Gastrocnemius medialis (tissue), 4 donors: ENCODE results near the gene KAZN. TPM values are rescaled to one million over a fixed set of nuclear protein-coding genes. Genes with fewer than 3 reads are reported as not detected.
A peak's percentile ranks its signal among the peaks of the same experiment; 100 is the strongest.

ENCODE experiments used
- ATAC-seq, 2 donors: fragments of 150-250 bp; one replicate each; pipeline ENCODE4 v1.9.1; 2016
- DNase-seq, 2 donors: peaks; one replicate each; pipeline ENCODE4 v3.0.0-alpha.2; 2019
- H3K27ac ChIP-seq, 4 donors: fragments of 200-600 bp; sonication (generic); 1 replicate in 1 of 4; 2 replicates in 3 of 4; pipeline ENCODE4 v1.5.1; 2016 to 2018; ENCODE audit warnings: mild to moderate bottlenecking in 2 of 4, moderate library complexity in 1 of 4
- H3K27me3 ChIP-seq, 3 donors: fragments of 200-600 bp; sonication (generic) in 2 of 3; 1 replicate in 1 of 3; 2 replicates in 2 of 3; pipeline versions ENCODE4 v1.5.1 to v1.6.0; 2016 to 2019; ENCODE audit warnings: mild to moderate bottlenecking in 1 of 3, moderate library complexity in 1 of 3
- H3K36me3 ChIP-seq, 2 donors: fragments of 200-600 bp; sonication (generic) in 1 of 2; one replicate each; pipeline ENCODE4 v1.5.1; 2017 to 2018
- H3K4me1 ChIP-seq, 2 donors: fragments of 200-600 bp; sonication (generic) in 1 of 2; one replicate each; pipeline ENCODE4 v1.5.1; 2016 to 2017; ENCODE audit warnings: mild to moderate bottlenecking in 2 of 2
- H3K4me3 ChIP-seq, 4 donors: fragments of 200-600 bp; sonication (generic) in 3 of 4; 1 replicate in 1 of 4; 2 replicates in 3 of 4; pipeline ENCODE4 v1.5.1; 2016 to 2019; ENCODE audit warnings: mild to moderate bottlenecking in 2 of 4
- H3K9me3 ChIP-seq, 3 donors: fragments of 200-600 bp; sonication (generic) in 2 of 3; 1 replicate in 1 of 3; 2 replicates in 2 of 3; pipeline ENCODE4 v1.5.1; 2016 to 2019
- POLR2A ChIP-seq, 2 donors: fragments of 450-650 bp; IDR thresholded peaks; one replicate each; pipeline ENCODE4 v1.6.1; 2017; ENCODE audit warnings: antibody characterized with exemption in 2 of 2, mild to moderate bottlenecking in 2 of 2, moderate library complexity in 2 of 2
- in situ Hi-C, 4 donors: fragments of 200-750 bp; cut with MboI; loops; one replicate each; pipeline versions ENCODE4 v1.15.0 to v1.8.0; 2017; ENCODE audit warnings: low sequenced_read_pairs in 4 of 4
- intact Hi-C: fragments of 100-400 bp; cut with DNase I; formaldehyde crosslinking; loops from one replicate; pipeline ENCODE4 v1.15.1; 2023; ENCODE audit warnings: low total_unique reads
- total RNA-seq, 4 donors: library from RNA; depleted of rRNA; stranded (reverse); fragments of >200 nt; gene quantifications; one replicate each; pipeline versions ENCODE4 v1.1.0 to v1.2.3, GENCODE V29; 2016
- TF ChIP-seq, protein P1 (sequence below), 5 experiments: fragments of 450-650 bp in 3 of 5; fragments of 200-600 bp in 2 of 5; sonication (generic) in 2 of 5; IDR thresholded peaks in 4 of 5; conservative IDR thresholded peaks in 1 of 5; 1 replicate in 4 of 5; 2 replicates in 1 of 5; pipeline ENCODE4 v1.5.1; 2016 to 2019; ENCODE audit warnings: antibody characterized with exemption in 5 of 5, mild to moderate bottlenecking in 3 of 5, moderate library complexity in 3 of 5

The KAZN gene
- total RNA-seq, 4 donors from 2014 or later = 0.05 to 2.2 (median 1.00) TPM

DNA sequence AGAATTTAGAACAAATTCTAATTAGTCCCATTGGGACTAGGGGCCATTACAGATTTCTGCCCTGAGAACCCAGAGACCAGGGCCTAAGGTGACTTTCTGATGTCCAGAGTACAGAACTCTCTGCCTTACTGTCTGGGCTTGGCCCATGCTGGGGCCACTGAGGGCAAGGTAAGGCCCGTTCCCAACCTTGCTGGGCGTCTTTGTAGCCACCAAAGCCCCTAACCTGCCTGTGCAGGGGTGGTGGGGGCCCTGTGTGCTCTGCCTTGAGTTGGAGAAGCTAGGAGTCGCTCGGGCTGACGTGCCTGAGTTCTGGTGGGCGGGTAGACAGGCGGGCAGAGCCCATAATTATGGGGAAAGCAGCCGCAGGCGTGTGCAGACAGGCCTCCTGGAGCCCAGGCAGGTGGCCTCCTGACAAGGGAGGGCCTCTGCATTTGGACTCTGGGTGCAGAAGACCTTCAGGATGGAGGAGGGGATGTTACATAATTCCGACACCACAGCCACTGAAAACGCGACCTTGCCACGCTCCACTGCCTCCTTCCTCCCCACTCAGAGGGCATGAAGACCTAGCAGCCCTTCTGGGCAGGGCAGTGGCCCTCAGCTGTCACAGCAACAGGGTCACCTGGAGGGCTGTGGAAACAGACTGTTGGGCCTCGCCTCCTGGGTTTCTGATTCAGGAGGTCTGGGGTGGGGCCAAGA, 315.1 kb downstream of the KAZN start:
- Histone ChIP-seq H3K4me1 (no peaks in the 10 kb centered on the region), H3K4me3 (no peak overlapping the region), H3K27me3 (no peaks in the 10 kb centered on the region), H3K27ac (no peak overlapping the region), H3K36me3 (no peaks in the 10 kb centered on the region), H3K9me3 (no peaks in the 10 kb centered on the region)
- intact Hi-C loops = no loop called here
- TF ChIP-seq, protein P1, sequence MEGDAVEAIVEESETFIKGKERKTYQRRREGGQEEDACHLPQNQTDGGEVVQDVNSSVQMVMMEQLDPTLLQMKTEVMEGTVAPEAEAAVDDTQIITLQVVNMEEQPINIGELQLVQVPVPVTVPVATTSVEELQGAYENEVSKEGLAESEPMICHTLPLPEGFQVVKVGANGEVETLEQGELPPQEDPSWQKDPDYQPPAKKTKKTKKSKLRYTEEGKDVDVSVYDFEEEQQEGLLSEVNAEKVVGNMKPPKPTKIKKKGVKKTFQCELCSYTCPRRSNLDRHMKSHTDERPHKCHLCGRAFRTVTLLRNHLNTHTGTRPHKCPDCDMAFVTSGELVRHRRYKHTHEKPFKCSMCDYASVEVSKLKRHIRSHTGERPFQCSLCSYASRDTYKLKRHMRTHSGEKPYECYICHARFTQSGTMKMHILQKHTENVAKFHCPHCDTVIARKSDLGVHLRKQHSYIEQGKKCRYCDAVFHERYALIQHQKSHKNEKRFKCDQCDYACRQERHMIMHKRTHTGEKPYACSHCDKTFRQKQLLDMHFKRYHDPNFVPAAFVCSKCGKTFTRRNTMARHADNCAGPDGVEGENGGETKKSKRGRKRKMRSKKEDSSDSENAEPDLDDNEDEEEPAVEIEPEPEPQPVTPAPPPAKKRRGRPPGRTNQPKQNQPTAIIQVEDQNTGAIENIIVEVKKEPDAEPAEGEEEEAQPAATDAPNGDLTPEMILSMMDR (IDR thresholded peaks at IDR 0.05 in 4 of 5, conservative IDR thresholded peaks at IDR 0.05 in 1 of 5) = no peak
- TF ChIP-seq POLR2A (IDR thresholded peaks at IDR 0.05) = no peak
- in situ Hi-C loops = loop anchor here in 1 of 4 donors (10.0 kb wide), 1 partner anchor 111 kb away; no protein-coding TSS in a partner anchor
- DNase-seq (no peak), ATAC-seq (no peak)

DNA sequence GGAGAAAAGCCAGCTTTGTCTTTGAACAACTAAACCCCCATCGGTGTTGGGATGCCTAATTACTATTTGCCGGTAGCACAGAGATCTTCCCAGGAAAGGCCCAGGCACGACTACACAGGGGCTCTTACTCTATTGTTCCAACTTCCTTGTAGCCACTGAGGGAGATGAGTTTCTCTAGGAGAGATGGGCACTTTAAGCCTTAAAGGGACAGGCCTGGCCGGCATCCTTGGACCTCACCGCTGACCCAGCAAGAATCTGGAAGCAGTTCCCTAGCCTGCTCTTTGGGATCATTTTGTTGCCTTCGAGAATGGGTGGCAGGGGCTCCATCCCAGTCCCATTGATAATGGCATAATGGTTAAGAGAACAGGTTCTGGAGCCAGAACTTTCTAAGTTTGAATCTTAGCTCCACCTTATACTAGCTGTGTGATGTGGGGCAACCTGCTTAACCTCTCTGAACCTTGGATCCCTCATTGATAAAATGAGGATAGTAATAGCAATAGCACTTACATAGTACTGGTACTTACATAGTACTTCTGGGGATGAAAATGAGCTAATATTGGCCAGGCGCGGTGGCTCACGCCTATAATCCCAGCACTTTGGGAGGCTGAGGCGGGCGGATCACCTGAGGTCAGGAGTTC, 316.0 kb downstream of the KAZN start:
- Histone ChIP-seq H3K4me3 (no peak overlapping the region), H3K27me3 (no peaks in the 10 kb centered on the region), H3K36me3 (no peaks in the 10 kb centered on the region), H3K9me3 (no peaks in the 10 kb centered on the region), H3K27ac (no peak overlapping the region), H3K4me1 (no peaks in the 10 kb centered on the region)
- in situ Hi-C loops = loop anchor here in 1 of 4 donors (10.0 kb wide), 1 partner anchor 110 kb away; no protein-coding TSS in a partner anchor
- no peak for DNase-seq
- TF ChIP-seq, protein P1 (IDR thresholded peaks at IDR 0.05 in 4 of 5, conservative IDR thresholded peaks at IDR 0.05 in 1 of 5) = no peak
- TF ChIP-seq POLR2A (IDR thresholded peaks at IDR 0.05) = no peak
- ATAC-seq = no peak
- intact Hi-C loops = no loop called here

DNA sequence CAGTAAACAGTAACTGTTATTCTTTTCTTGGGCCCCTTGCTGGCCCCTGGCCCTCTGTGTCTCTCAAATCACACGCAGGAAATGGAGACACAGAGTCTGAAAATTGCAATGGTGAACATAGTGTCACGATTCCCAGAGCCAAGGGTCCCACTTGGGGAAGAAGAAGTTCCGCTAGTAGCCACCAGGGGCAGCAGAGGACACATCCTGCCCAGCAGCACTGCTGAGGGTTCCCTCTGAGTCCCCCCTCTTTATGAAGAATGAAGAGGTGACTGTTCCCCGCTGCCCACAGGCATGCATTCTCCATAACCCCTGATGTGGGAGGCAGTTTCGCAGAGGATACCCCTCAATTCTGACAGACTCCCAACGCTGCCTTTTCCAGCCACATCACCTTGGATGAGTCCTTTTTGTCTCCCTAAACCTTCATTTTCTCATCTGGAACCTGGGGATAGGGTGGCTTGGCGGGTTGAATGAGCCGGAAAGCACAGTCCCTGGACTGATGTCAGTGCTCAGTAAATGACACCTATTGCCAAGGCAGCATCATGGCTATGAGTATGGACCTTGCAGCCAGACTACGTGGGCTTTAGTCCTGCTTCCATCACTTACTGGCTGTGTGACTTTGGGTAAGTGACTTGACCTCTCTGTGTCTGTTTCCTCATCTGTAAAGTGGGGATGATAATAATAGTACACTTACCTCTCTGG, 317.0 kb downstream of the KAZN start:
- no peaks in the 10 kb centered on the region for H3K27me3 ChIP-seq
- no peaks in the 10 kb centered on the region for H3K4me1 ChIP-seq
- H3K9me3 ChIP-seq = no peaks in the 10 kb centered on the region
- H3K27ac ChIP-seq = no peak overlapping the region
- no peak overlapping the region for H3K4me3 ChIP-seq
- no peak for TF ChIP-seq POLR2A (IDR thresholded peaks at IDR 0.05)
- TF ChIP-seq, protein P1 (IDR thresholded peaks at IDR 0.05 in 4 of 5, conservative IDR thresholded peaks at IDR 0.05 in 1 of 5) = peak; percentile 33 to 74 (median 59)
- in situ Hi-C loops (loop anchor here in 1 of 4 donors (10.0 kb wide), 1 partner anchor 109 kb away; no protein-coding TSS in a partner anchor), intact Hi-C loops (no loop called here)
- no peak for ATAC-seq
- no peaks in the 10 kb centered on the region for H3K36me3 ChIP-seq
- DNase-seq = no peak

DNA sequence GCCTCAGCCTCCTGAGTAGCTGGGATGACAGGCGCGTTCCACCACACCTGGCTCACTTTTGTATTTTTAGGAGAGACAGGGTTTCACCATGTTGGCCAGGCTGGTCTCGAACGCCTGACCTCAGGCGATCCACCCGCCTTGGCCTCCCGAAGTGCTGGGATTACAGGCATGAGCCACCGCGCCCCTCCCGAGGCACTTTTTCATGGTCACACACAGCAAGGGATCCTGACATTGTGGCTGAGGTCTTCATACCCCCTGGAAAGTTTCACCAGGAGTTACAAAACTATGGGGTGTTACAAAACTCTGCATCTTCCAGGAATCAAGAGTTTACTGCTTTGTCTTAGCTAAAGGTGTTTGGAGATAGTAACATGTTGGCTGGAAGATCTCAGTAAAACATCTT, 320.8 kb downstream of the KAZN start:
- intact Hi-C loops = no loop called here

More for the DNA sequence above, 320.8 kb downstream of the KAZN start:
- Histone ChIP-seq H3K4me3 (no peak overlapping the region), H3K27me3 (peaks cover 0 to 5% (median 4%) of the 10 kb centered on the region in 3 donors), H3K4me1 (no peaks in the 10 kb centered on the region), H3K9me3 (no peaks in the 10 kb centered on the region), H3K27ac (no peak overlapping the region), H3K36me3 (no peaks in the 10 kb centered on the region)
- ATAC-seq (no peak), DNase-seq (no peak)
- TF ChIP-seq POLR2A (IDR thresholded peaks at IDR 0.05) = no peak
- TF ChIP-seq, protein P1 (IDR thresholded peaks at IDR 0.05 in 4 of 5, conservative IDR thresholded peaks at IDR 0.05 in 1 of 5) = no peak
- in situ Hi-C loops = loop anchor here in 1 of 4 donors (10.0 kb wide), 1 partner anchor 106 kb away; no protein-coding TSS in a partner anchor
